WTC11 (cell line): ENCODE measurements around the gene GLOD5.

ENCODE experiments used
- FOXJ3 ChIP-seq: sonication (generic); formaldehyde crosslinking; IDR thresholded peaks from 2 replicates; pipeline ENCODE4 v1.9.0; 2021; ENCODE audit warnings: missing genetic modification reagents, mild to moderate bottlenecking, borderline replicate concordance
- HMGA2 ChIP-seq: fragments of 250-450 bp; sonication (Bioruptor Pico); IDR thresholded peaks from 2 replicates; pipeline ENCODE4 v1.4.0; 2021; ENCODE audit warnings: mild to moderate bottlenecking, moderate library complexity

- TF ChIP-seq FOXJ3 (no peak), HMGA2 (CRISPR knock-in tag) (no peak)
These were observed 24.7 kb upstream of the GLOD5 start for GRCh38 chrX:48736878-48737212.
